Esophagus muscularis mucosa (tissue), 4 donors: ENCODE results near the gene PNN. TPM values are rescaled to one million over a fixed set of nuclear protein-coding genes. Genes with fewer than 3 reads are reported as not detected.

Source experiments
- DNase-seq: peaks from one replicate; pipeline ENCODE4 v3.0.0-alpha.2; 2017; ENCODE audit errors: extremely low spot score
- H3K27ac ChIP-seq, 4 donors: fragments of 200-600 bp; sonication (generic); replicated peaks in 1 of 4; 1 replicate in 3 of 4; 2 replicates in 1 of 4; pipeline ENCODE4 v1.5.1; 2016 to 2019; ENCODE audit warnings: mild to moderate bottlenecking in 1 of 4
- H3K27me3 ChIP-seq, 4 donors: fragments of 200-600 bp; sonication (generic); one replicate each; pipeline versions ENCODE4 v1.5.1 to v1.6.0; 2016 to 2019
- H3K36me3 ChIP-seq, 4 donors: fragments of 200-600 bp; sonication (generic); one replicate each; pipeline ENCODE4 v1.5.1; 2016 to 2019
- H3K4me1 ChIP-seq, 4 donors: fragments of 200-600 bp; sonication (generic); one replicate each; pipeline ENCODE4 v1.5.1; 2016 to 2019
- H3K4me3 ChIP-seq, 4 donors: fragments of 200-600 bp; sonication (generic); 1 replicate in 2 of 4; 2 replicates in 2 of 4; pipeline ENCODE4 v1.5.1; 2016 to 2019; ENCODE audit warnings: mild to moderate bottlenecking in 4 of 4, moderate library complexity in 1 of 4
- H3K9me3 ChIP-seq, 4 donors: fragments of 200-600 bp; sonication (generic); 1 replicate in 3 of 4; 2 replicates in 1 of 4; pipeline ENCODE4 v1.5.1; 2016 to 2019
- CTCF ChIP-seq, 3 experiments: fragments of 200-600 bp in 2 of 3; fragments of 450-650 bp in 1 of 3; sonication (generic) in 2 of 3; IDR thresholded peaks; one replicate each; pipeline ENCODE4 v1.5.1; 2017 to 2019; ENCODE audit warnings: antibody characterized with exemption in 3 of 3, mild to moderate bottlenecking in 2 of 3, moderate library complexity in 1 of 3
- EP300 ChIP-seq: sonication (generic); formaldehyde crosslinking; IDR thresholded peaks from one replicate; pipeline ENCODE4 v1.6.1; 2017; ENCODE audit warnings: antibody characterized with exemption
- POLR2A ChIP-seq: fragments of 450-650 bp; IDR thresholded peaks from one replicate; pipeline ENCODE4 v1.6.1; 2017; ENCODE audit warnings: antibody characterized with exemption, moderate library complexity, mild to moderate bottlenecking, low read depth
- POLR2AphosphoS5 ChIP-seq, 2 donors: sonication (generic); formaldehyde crosslinking; IDR thresholded peaks; one replicate each; pipeline ENCODE4 v1.6.1; 2017; ENCODE audit warnings: antibody characterized with exemption in 2 of 2
- WGBS: methylation state at CpG from one replicate; pipeline ENCODE4 v1.1.5; 2018; 5-methylcytosine and 5-hydroxymethylcytosine counted together
- intact Hi-C: fragments of 100-400 bp; cut with DNase I; formaldehyde crosslinking; loops from one replicate; pipeline ENCODE4 v1.15.1; 2023
- total RNA-seq, 4 donors: library from RNA; depleted of rRNA; stranded (reverse); fragments of >200 nt; gene quantifications; one replicate each; pipeline versions ENCODE4 v1.1.0 to v1.2.1, GENCODE V29; 2016

The PNN gene
- total RNA-seq, 4 donors from 2014 or later, result 21.0 to 32.8 (median 21.6) TPM

GRCh38 chr14:39145266-39145966 is 29.6 kb upstream of the PNN start:
- H3K27me3 ChIP-seq, result no peaks in the 10 kb centered on the region
- H3K9me3 ChIP-seq, result no peaks in the 10 kb centered on the region
- H3K4me3 ChIP-seq, result no peak overlapping the region
- 89% methylated on average over 7 of the region's 7 CpGs for WGBS
- no peak for DNase-seq
- H3K36me3 ChIP-seq, result peaks cover 8 to 68% (median 29%) of the 10 kb centered on the region in 4 donors
- no peak overlapping the region for H3K27ac ChIP-seq
- intact Hi-C loops, result no loop called here
- no peaks in the 10 kb centered on the region for H3K4me1 ChIP-seq
- TF ChIP-seq POLR2AphosphoS5 (IDR thresholded peaks at IDR 0.05) (no peak), CTCF (IDR thresholded peaks at IDR 0.05) (no peak), EP300 (no peak), POLR2A (no peak)

- 92% methylated on average over 9 of the region's 9 CpGs for WGBS
Measured at GRCh38 chr14:39154594-39155189, 20.4 kb upstream of the PNN start.

GRCh38 chr14:39157491-39157890 is 17.6 kb upstream of the PNN start:
- Histone ChIP-seq H3K36me3 (peaks cover 16 to 91% (median 59%) of the 10 kb centered on the region in 4 donors), H3K4me1 (peaks cover 0 to 15% (median 3%) of the 10 kb centered on the region in 4 donors), H3K27ac (no peak overlapping the region), H3K4me3 (no peak overlapping the region), H3K9me3 (no peaks in the 10 kb centered on the region), H3K27me3 (no peaks in the 10 kb centered on the region)
- TF ChIP-seq POLR2AphosphoS5 (IDR thresholded peaks at IDR 0.05), result no peak
- no peak for TF ChIP-seq POLR2A
- no peak for TF ChIP-seq EP300
- TF ChIP-seq CTCF (IDR thresholded peaks at IDR 0.05), result no peak
- intact Hi-C loops, result no loop called here
- DNase-seq, result no peak
- WGBS, result 98% methylated on average over 4 of the region's 6 CpGs

More at GRCh38 chr14:39154594-39155189, 20.4 kb upstream of the PNN start:
- Histone ChIP-seq H3K27ac (no peak overlapping the region), H3K4me3 (no peak overlapping the region), H3K27me3 (no peaks in the 10 kb centered on the region), H3K36me3 (peaks cover 24 to 92% (median 66%) of the 10 kb centered on the region in 4 donors), H3K9me3 (no peaks in the 10 kb centered on the region), H3K4me1 (peaks cover 0 to under 1% (median 0%) of the 10 kb centered on the region in 4 donors)
- intact Hi-C loops, result no loop called here
- no peak for TF ChIP-seq POLR2A
- TF ChIP-seq CTCF (IDR thresholded peaks at IDR 0.05), result no peak
- TF ChIP-seq POLR2AphosphoS5 (IDR thresholded peaks at IDR 0.05), result no peak
- TF ChIP-seq EP300, result no peak
- DNase-seq, result no peak

GRCh38 chr14:39158222-39158858 is 16.7 kb upstream of the PNN start:
- intact Hi-C loops, result no loop called here
- peaks cover 0 to 15% (median 3%) of the 10 kb centered on the region in 4 donors for H3K4me1 ChIP-seq
- peaks cover 7 to 91% (median 58%) of the 10 kb centered on the region in 4 donors for H3K36me3 ChIP-seq
- no peak overlapping the region for H3K4me3 ChIP-seq
- no peaks in the 10 kb centered on the region for H3K27me3 ChIP-seq
- H3K9me3 ChIP-seq, result no peaks in the 10 kb centered on the region
- 91% methylated on average over 6 of the region's 6 CpGs for WGBS
- H3K27ac ChIP-seq, result no peak overlapping the region
- TF ChIP-seq CTCF (IDR thresholded peaks at IDR 0.05) (no peak), EP300 (no peak), POLR2A (no peak), POLR2AphosphoS5 (IDR thresholded peaks at IDR 0.05) (no peak)
- no peak for DNase-seq
